ENCODE measurements around the gene MED8.
A peak's percentile ranks its signal among the peaks of the same experiment; 100 is the strongest.

The MED8 gene

GRCh38 chr1:43389326-43390313 lies at the start of gene MED8, which contains the start of gene SZT2:
Gene MED8 (minus strand): TSS chr1:43389800. CDS start chr1:43389764, 36 bp downstream.
Gene SZT2 (plus strand): TSS chr1:43389899. CDS start chr1:43389969, 70 bp downstream.
- DNase-seq (ENCODE audit: low read depth in 2 of 2): peak; percentile 80 to 89

- DNase-seq (ENCODE audit: low read depth in 2 of 2): no peak
Measured at GRCh38 chr1:43438953-43439581, 49.5 kb upstream of the MED8 start.

- no peak for DNase-seq (ENCODE audit: low read depth in 2 of 2)
Measured at GRCh38 chr1:43438576-43438952, 49.0 kb upstream of the MED8 start.

GRCh38 chr1:43438006-43438405 lies 48.4 kb upstream of the MED8 start:
- DNase-seq (ENCODE audit: low read depth in 2 of 2): no peak

- DNase-seq (ENCODE audit: low read depth in 2 of 2): no peak
Measured at GRCh38 chr1:43437031-43437973, 47.7 kb upstream of the MED8 start.

- no peak for DNase-seq (ENCODE audit: low read depth in 2 of 2)
Measured at GRCh38 chr1:43436371-43436770, 46.8 kb upstream of the MED8 start.

GRCh38 chr1:43435146-43436145 lies 45.8 kb upstream of the MED8 start:
- DNase-seq (ENCODE audit: low read depth in 2 of 2): no peak

GRCh38 chr1:43434256-43434655 lies 44.7 kb upstream of the MED8 start:
- no peak for DNase-seq (ENCODE audit: low read depth in 2 of 2)

- no peak for DNase-seq (ENCODE audit: low read depth in 2 of 2)
Measured at GRCh38 chr1:43432907-43433306, 43.3 kb upstream of the MED8 start.

GRCh38 chr1:43432171-43432860 lies 42.7 kb upstream of the MED8 start:
- DNase-seq (ENCODE audit: low read depth in 2 of 2): no peak

GRCh38 chr1:43431676-43432075 lies 42.1 kb upstream of the MED8 start:
- no peak for DNase-seq (ENCODE audit: low read depth in 2 of 2)

- DNase-seq (ENCODE audit: low read depth in 2 of 2): no peak
Measured at GRCh38 chr1:43430831-43431230, 41.2 kb upstream of the MED8 start.

GRCh38 chr1:43427941-43428340 lies 38.3 kb upstream of the MED8 start:
- no peak for DNase-seq (ENCODE audit: low read depth in 2 of 2)

- DNase-seq (ENCODE audit: low read depth in 2 of 2): no peak
Measured at GRCh38 chr1:43427524-43427923, 37.9 kb upstream of the MED8 start.

GRCh38 chr1:43426221-43426620 lies 36.6 kb upstream of the MED8 start:
- no peak for DNase-seq (ENCODE audit: low read depth in 2 of 2)

GRCh38 chr1:43425045-43425444 lies 35.4 kb upstream of the MED8 start:
- DNase-seq (ENCODE audit: low read depth in 2 of 2): no peak

- no peak for DNase-seq (ENCODE audit: low read depth in 2 of 2)
Measured at GRCh38 chr1:43423672-43424550, 34.3 kb upstream of the MED8 start.

GRCh38 chr1:43422995-43423671 lies 33.5 kb upstream of the MED8 start:
- no peak for DNase-seq (ENCODE audit: low read depth in 2 of 2)
